ENCODE results near the gene SENP1. TPM values are rescaled to one million over a fixed set of nuclear protein-coding genes. Genes with fewer than 3 reads are reported as not detected.

Gene SENP1
- total RNA-seq, 3 donors from 2014 or later = 12.7 to 20.8 (median 17.4) TPM

DNA sequence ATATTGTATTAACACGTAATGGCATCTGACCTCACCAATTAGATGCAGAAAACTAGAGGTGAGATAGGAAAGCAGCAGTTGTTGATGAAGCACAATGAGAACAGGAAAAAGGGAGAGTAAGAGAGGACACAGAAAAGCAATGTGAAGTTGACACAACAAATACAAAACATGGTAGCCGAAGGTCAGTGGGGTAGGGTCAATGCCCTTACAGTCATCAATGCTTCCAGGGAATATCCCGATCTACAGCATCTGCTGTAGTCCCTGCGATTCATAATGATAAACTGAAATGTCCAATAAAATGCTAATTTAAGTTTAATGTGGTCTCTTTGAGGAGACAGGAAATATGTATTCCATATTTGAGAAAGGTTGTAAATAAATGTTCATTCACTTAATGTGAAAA lies 98.7 kb downstream of the SENP1 start:
- no peak for DNase-seq

DNA sequence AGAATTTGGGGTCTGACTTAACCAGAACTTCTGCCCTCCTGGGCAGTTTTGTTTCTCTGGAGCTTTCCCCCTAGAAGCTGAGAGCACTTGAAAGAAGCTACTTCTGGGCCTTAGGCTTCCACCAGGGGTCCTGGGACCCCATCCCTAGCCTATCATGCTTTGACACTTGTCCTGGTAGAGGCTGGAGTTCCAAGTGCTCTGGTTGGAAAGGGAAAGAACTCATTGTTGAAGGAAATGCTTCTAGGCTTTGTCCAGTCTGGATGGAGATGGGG lies 100.2 kb downstream of the SENP1 start:
- no peak for DNase-seq
- TF ChIP-seq, protein P1, sequence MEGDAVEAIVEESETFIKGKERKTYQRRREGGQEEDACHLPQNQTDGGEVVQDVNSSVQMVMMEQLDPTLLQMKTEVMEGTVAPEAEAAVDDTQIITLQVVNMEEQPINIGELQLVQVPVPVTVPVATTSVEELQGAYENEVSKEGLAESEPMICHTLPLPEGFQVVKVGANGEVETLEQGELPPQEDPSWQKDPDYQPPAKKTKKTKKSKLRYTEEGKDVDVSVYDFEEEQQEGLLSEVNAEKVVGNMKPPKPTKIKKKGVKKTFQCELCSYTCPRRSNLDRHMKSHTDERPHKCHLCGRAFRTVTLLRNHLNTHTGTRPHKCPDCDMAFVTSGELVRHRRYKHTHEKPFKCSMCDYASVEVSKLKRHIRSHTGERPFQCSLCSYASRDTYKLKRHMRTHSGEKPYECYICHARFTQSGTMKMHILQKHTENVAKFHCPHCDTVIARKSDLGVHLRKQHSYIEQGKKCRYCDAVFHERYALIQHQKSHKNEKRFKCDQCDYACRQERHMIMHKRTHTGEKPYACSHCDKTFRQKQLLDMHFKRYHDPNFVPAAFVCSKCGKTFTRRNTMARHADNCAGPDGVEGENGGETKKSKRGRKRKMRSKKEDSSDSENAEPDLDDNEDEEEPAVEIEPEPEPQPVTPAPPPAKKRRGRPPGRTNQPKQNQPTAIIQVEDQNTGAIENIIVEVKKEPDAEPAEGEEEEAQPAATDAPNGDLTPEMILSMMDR (IDR thresholded peaks at IDR 0.05) = no peak
- Histone ChIP-seq H3K4me3 (no peak overlapping the region), H3K4me1 (ENCODE audit: low read depth) (peaks cover 38% of the 10 kb centered on the region), H3K9me3 (no peaks in the 10 kb centered on the region), H3K36me3 (ENCODE audit: low read depth) (no peaks in the 10 kb centered on the region)
- no peak for ATAC-seq
- intact Hi-C loops (cut with DNase I, micrococcal nuclease) = no loop called here

More for the DNA sequence above, 98.7 kb downstream of the SENP1 start:
- intact Hi-C loops (cut with DNase I, micrococcal nuclease) = no loop called here
- peaks cover 23% of the 10 kb centered on the region for H3K4me1 ChIP-seq (ENCODE audit: low read depth)
- H3K9me3 ChIP-seq = no peaks in the 10 kb centered on the region
- TF ChIP-seq, protein P1 (IDR thresholded peaks at IDR 0.05) = no peak
- no peaks in the 10 kb centered on the region for H3K36me3 ChIP-seq (ENCODE audit: low read depth)
- ATAC-seq = no peak
- H3K4me3 ChIP-seq = no peak overlapping the region

DNA sequence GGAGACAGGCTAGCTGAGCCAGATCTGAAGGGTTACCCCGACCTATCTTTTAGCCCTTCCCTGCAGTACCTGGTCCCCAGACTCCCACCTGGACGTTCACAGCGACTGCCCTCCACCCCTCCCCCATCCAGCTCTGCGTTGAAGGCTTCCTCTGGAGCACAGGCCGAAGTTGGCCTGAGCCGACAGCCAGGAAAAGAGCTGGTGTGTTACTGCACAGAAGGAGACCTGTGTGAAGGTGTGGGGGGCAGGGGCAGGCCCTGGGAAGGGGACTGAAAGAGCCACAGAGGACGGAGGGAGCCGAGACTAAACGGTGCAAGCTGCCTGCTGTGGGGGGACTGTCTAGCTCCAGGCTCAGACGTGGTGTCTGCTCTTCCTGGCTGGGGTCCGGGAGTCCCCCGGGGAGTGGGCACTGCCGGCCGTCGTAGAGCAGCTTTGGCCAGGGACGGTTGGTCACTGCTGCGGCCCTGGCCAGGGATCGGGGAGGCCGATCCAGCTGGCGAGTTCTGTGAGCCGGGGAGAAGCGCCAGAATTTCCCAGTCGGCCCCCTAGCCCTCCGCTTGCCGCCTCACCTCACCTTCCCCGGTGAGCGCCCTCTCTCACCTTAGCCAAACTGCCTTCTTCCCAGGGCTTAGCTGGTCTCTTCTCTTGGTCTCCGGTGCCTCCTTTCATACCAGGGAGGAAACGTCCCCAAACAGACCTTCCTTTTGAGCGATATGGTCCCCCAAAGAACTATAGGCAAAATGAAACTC lies 100.7 kb downstream of the SENP1 start:
- Histone ChIP-seq H3K4me1 (ENCODE audit: low read depth) (peaks cover 38% of the 10 kb centered on the region), H3K4me3 (no peak overlapping the region), H3K9me3 (no peaks in the 10 kb centered on the region), H3K36me3 (ENCODE audit: low read depth) (no peaks in the 10 kb centered on the region)
- TF ChIP-seq, protein P1 (IDR thresholded peaks at IDR 0.05) = no peak
- intact Hi-C loops (cut with DNase I, micrococcal nuclease) = no loop called here
- ATAC-seq = no peak
- DNase-seq = no peak

DNA sequence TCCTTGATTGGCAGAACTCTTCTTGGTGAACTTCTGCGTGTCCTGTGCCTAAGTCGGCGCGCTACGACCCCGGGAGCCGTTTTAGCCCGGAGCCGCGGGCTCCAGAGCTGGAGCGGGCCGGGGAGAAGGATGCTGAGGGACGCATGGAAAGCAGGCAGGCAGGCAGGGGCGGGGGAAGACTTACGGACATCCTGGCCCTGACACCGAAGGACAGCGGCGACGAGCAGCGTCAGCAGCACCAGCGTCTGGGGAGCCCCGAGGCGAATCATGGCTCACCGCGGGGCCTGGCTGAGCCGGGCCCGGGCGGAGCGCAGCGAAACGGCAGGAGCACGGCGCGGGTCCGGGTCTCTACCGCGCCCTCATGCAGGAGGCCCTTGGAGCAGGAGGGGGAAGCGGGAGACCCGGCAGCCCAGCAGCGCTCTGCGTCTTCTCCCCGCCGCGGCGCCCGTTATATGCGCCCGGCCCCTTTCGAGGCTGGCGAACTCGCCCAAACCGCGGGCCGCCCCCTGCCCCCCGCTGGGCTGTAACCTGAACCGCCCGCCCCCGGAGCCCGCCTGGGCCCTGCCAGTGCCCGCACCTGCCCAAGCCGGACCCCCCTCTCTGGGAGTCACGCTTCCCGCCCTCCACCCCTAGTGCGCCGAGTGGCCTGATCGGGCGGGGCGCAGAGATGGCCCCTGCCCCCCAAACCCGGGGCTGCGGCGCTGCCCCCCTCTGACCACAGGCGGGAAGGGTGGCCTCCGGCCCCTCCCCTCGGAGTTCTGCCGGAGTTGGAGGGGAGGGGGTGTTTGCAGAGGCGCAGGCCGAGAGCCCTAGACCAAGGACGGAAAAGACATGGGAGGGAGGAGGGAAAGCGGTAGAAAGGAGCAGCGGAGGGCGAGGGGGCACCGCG lies 101.6 kb downstream of the SENP1 start, which contains the start of gene COL2A1:
TSS of gene COL2A1 (minus strand) at position 424 of the 889 bp plus-strand sequence. CDS start at position 269, 155 bp downstream.
- Histone ChIP-seq H3K9me3 (no peaks in the 10 kb centered on the region), H3K36me3 (ENCODE audit: low read depth) (no peaks in the 10 kb centered on the region), H3K4me3 (no peak within 1 kb of the TSS), H3K4me1 (ENCODE audit: low read depth) (peaks cover 38% of the 10 kb centered on the region)
- no peak for DNase-seq
- ATAC-seq = peak; percentile 18
- intact Hi-C loops (cut with DNase I, micrococcal nuclease) = no loop called here
- TF ChIP-seq, protein P1 (IDR thresholded peaks at IDR 0.05) = no peak

DNA sequence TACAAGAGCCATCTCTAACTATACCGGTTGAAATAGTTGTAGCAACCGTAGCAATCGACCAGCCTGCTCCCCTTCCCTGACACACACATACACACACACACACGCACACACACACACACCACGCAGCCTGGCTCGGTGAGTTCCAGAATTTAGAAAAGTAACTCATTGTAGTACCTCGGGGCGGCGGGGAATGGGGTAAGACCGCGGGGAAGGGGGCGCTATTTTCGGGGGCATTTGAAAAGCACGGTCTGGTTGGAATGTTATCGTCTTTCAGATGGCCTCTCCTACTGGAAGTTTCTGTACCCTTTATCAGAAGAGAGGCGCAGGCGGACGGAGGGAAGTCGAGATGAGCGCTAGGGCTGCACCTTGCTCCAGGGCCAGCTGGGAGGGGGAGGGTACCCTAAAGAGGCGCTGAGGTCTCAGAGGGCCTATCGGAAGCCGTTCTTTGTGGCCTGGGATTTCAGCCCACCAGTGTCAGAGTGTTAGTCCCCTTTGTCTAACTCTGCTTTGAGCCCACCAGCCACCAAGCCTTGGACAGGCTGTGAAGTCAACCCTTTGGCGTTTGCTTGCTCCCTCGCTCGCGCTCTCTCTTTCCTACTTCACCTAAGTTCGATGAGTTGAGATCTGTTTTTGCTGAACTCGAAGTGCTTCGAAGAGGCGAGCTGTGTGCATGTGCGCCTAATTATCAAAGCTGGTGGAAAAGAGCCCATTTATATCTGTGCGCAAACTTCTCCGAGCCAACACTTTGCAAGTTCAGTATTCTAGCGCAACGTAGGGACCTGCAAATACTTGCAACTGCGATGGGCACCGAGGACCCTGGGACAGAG lies 102.4 kb downstream of the SENP1 start:
- Histone ChIP-seq H3K9me3 (no peaks in the 10 kb centered on the region), H3K4me3 (no peak overlapping the region), H3K4me1 (ENCODE audit: low read depth) (peaks cover 38% of the 10 kb centered on the region), H3K36me3 (ENCODE audit: low read depth) (no peaks in the 10 kb centered on the region)
- TF ChIP-seq, protein P1 (IDR thresholded peaks at IDR 0.05) = no peak
- DNase-seq (no peak), ATAC-seq (no peak)
- intact Hi-C loops (cut with DNase I, micrococcal nuclease) = no loop called here
